TTC549 (cell line): ENCODE data around the gene F11.
"Not testable (repeated sequence)": the region's sequence is repeated elsewhere in the genome, so short reads cannot be mapped to it uniquely, and the experiment has no call there.

Experiments used
- FAIRE-seq: peaks from 2 replicates; lab custom pipeline; 2012; peaks lifted over from hg19 to GRCh38; lab: Jason Lieb, UNC

F11 gene

GRCh38 chr4:186265683-186266652 lies at the start of gene F11:
Gene F11, plus strand, starts transcription at chr4:186266189. Its CDS starts 948 bp downstream, at chr4:186267137.
- no peak for FAIRE-seq

- no peak for FAIRE-seq
These were observed 49.4 kb upstream of the F11 start for GRCh38 chr4:186216465-186217024.

GRCh38 chr4:186217733-186218293 lies 48.2 kb upstream of the F11 start:
- no peak for FAIRE-seq

GRCh38 chr4:186221624-186222023 lies 44.4 kb upstream of the F11 start:
- no peak for FAIRE-seq

- FAIRE-seq: no peak
These were observed 40.1 kb upstream of the F11 start for GRCh38 chr4:186225848-186226247.

- FAIRE-seq: no peak
These were observed 39.3 kb upstream of the F11 start for GRCh38 chr4:186226521-186227189.

- FAIRE-seq: no peak
These were observed 38.8 kb upstream of the F11 start, which contains the start of gene KLKB1 for GRCh38 chr4:186227221-186227620. Gene KLKB1, plus strand, starts transcription at chr4:186227507. Its CDS starts 689 bp downstream, at chr4:186228196.

GRCh38 chr4:186227744-186228513 lies 38.1 kb upstream of the F11 start:
- FAIRE-seq: no peak

- no peak for FAIRE-seq
These were observed 37.5 kb upstream of the F11 start for GRCh38 chr4:186228514-186228894.

GRCh38 chr4:186234367-186234766 lies 31.6 kb upstream of the F11 start:
- FAIRE-seq: no peak

GRCh38 chr4:186236126-186236525 lies 29.9 kb upstream of the F11 start:
- FAIRE-seq: no peak

- FAIRE-seq: no peak
These were observed 25.5 kb upstream of the F11 start for GRCh38 chr4:186240452-186240847.

- no peak for FAIRE-seq
These were observed 25.0 kb upstream of the F11 start for GRCh38 chr4:186240848-186241491.

- FAIRE-seq: no peak
These were observed 24.4 kb upstream of the F11 start for GRCh38 chr4:186241616-186242015.

- FAIRE-seq: not testable (repeated sequence)
These were observed 24.0 kb upstream of the F11 start for GRCh38 chr4:186242031-186242430.

GRCh38 chr4:186243331-186243730 lies 22.7 kb upstream of the F11 start:
- FAIRE-seq: no peak

GRCh38 chr4:186244835-186245234 lies 21.2 kb upstream of the F11 start:
- no peak for FAIRE-seq

GRCh38 chr4:186247062-186247752 lies 18.8 kb upstream of the F11 start:
- not testable (repeated sequence) for FAIRE-seq

GRCh38 chr4:186248643-186249042 lies 17.3 kb upstream of the F11 start:
- no peak for FAIRE-seq
